ENCODE data around the gene C9.
"Not testable (repeated sequence)": the region's sequence is repeated elsewhere in the genome, so short reads cannot be mapped to it uniquely, and the experiment has no call there.

C9 gene

DNA sequence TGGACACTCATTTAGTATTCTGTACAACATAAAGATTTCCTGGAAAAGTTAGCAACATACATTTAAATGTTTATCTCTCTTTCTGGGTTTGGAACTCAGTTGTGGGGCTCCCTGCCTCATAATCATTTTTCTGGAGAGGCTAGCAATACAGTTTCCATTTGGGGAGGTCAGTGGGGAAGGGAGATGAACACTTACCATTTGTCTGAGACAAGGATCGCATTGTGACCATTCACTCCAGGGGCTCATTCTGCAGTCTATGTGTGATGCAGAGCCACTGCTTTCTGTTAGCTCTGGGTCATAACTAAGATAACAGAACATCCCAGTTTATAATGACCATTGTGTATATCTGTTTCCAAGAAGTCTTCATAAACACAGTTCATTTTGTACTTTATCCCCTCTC lies 22.4 kb downstream of the C9 start:
- H3K4me1 ChIP-seq, result no peaks in the 10 kb centered on the region
- no peaks in the 10 kb centered on the region for H3K27me3 ChIP-seq
- TF ChIP-seq, protein P1, sequence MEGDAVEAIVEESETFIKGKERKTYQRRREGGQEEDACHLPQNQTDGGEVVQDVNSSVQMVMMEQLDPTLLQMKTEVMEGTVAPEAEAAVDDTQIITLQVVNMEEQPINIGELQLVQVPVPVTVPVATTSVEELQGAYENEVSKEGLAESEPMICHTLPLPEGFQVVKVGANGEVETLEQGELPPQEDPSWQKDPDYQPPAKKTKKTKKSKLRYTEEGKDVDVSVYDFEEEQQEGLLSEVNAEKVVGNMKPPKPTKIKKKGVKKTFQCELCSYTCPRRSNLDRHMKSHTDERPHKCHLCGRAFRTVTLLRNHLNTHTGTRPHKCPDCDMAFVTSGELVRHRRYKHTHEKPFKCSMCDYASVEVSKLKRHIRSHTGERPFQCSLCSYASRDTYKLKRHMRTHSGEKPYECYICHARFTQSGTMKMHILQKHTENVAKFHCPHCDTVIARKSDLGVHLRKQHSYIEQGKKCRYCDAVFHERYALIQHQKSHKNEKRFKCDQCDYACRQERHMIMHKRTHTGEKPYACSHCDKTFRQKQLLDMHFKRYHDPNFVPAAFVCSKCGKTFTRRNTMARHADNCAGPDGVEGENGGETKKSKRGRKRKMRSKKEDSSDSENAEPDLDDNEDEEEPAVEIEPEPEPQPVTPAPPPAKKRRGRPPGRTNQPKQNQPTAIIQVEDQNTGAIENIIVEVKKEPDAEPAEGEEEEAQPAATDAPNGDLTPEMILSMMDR (IDR thresholded peaks at IDR 0.05), result no peak
- H3K4me3 ChIP-seq, result no peak overlapping the region
- DNase-seq, result no peak
- intact Hi-C loops (cut with DNase I; ENCODE audit: low total_unique reads), result no loop called here
- no peaks in the 10 kb centered on the region for H3K36me3 ChIP-seq
- H3K9me3 ChIP-seq, result no peaks in the 10 kb centered on the region
- H3K27ac ChIP-seq, result no peak overlapping the region

DNA sequence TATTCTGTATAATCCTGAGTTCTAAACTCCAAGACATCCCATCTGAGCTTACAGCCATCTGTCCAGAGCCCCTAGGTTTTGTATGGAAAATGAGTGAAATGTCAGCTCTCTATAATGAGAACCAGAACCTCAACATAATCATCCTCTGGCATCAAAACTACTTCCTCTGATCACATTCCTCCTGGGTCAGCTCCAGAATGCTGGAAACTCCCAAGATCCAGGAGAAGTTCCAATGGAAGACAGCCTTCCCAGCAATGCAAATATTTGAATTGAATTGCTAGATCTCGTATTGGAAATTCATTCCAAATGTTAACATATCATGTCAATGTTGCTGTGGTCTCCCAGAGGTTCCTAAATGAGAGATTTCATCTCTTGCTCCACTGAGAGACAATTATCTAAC lies 23.8 kb downstream of the C9 start:
- intact Hi-C loops (cut with DNase I; ENCODE audit: low total_unique reads), result no loop called here
- H3K27me3 ChIP-seq, result no peaks in the 10 kb centered on the region
- no peak for DNase-seq
- H3K4me1 ChIP-seq, result no peaks in the 10 kb centered on the region
- no peak overlapping the region for H3K4me3 ChIP-seq
- no peaks in the 10 kb centered on the region for H3K36me3 ChIP-seq
- TF ChIP-seq, protein P1 (IDR thresholded peaks at IDR 0.05), result no peak
- no peaks in the 10 kb centered on the region for H3K9me3 ChIP-seq
- no peak overlapping the region for H3K27ac ChIP-seq

DNA sequence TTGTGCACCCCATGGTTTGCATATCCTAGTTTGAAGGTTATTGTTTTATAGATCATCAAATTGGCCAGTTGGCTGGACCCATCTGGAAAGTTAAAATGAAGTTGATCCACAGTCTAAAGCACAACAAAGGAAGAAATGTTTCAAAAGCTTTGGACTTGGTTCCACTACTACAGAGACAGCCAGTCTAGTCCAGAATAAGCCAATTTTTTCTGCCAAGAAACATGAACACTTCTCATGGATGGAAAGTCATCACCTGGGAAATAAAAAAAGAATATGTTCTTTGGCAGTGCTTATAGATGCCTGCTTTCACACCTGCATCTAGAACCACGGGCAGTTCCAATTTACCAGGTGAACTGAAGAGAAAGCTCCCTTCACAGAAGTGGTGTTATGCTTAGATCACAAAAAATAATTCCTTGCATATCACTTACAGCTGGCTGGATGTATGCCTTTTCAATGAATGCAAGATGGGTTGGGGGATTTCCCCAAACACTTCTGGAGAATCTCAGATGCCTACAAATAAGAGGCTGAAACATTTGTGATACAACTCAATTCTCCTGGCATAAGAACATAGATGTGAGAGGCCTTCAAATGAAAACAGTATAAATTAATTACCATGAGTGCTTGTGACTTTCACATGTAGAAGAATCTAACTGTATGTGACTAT lies 26.9 kb downstream of the C9 start:
- Histone ChIP-seq H3K9me3 (no peaks in the 10 kb centered on the region), H3K27ac (no peak overlapping the region), H3K36me3 (no peaks in the 10 kb centered on the region), H3K4me1 (peaks cover 0 to 5% (median under 1%) of the 10 kb centered on the region in 4 donors), H3K27me3 (no peaks in the 10 kb centered on the region), H3K4me3 (no peak overlapping the region)
- TF ChIP-seq, protein P1 (IDR thresholded peaks at IDR 0.05), result no peak
- DNase-seq, result no peak
- intact Hi-C loops (cut with DNase I; ENCODE audit: low total_unique reads), result no loop called here

DNA sequence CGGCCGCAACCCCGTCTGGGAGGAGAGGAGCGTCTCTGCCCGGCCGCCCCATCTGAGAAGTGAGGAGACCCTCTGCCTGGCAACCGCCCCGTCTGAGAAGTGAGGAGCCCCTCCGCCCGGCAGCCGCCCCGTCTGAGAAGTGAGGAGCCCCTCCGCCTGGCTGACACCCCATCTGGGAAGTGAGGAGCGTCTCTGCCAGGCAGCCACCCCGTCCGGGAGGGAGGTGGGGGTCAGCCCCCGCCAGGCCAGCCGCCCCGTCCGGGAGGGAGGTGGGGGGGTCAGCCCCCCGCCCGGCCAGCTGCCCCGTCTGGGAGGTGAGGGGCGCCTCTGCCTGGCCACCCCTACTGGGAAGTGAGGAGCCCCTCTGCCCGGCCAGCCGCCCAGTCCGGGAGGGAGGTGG lies 30.0 kb downstream of the C9 start:
- H3K4me1 ChIP-seq, result peaks cover 0 to 13% (median 8%) of the 10 kb centered on the region in 4 donors
- H3K27ac ChIP-seq; H3K9me3 ChIP-seq; H3K27me3 ChIP-seq; H3K36me3 ChIP-seq; H3K4me3 ChIP-seq; intact Hi-C loops (cut with DNase I; ENCODE audit: low total_unique reads); DNase-seq: not testable (repeated sequence)

DNA sequence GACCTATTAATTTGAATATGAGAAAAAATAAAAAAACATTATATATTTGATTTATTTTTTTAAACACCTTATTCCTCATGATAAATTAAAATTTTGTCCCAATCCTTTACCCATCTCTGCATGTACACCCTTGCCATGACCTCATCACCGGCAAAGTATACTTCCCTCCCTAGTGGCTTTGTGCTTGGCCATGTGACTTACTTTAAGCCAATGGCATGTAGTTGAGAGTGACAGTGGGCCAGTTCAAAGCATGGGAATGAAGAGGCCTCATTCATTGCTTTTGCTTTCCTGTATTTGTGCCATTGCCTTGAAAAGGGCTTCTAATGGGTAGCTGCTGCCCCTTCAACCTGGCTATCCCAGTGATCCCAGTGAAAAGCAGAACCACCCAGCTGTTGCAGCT lies 31.2 kb downstream of the C9 start:
- H3K4me3 ChIP-seq, result no peak overlapping the region
- H3K9me3 ChIP-seq, result no peaks in the 10 kb centered on the region
- H3K36me3 ChIP-seq, result no peaks in the 10 kb centered on the region
- peaks cover 0 to 13% (median 8%) of the 10 kb centered on the region in 4 donors for H3K4me1 ChIP-seq
- TF ChIP-seq, protein P1 (IDR thresholded peaks at IDR 0.05), result no peak
- DNase-seq, result no peak
- H3K27me3 ChIP-seq, result no peaks in the 10 kb centered on the region
- H3K27ac ChIP-seq, result no peak overlapping the region
- intact Hi-C loops (cut with DNase I; ENCODE audit: low total_unique reads), result no loop called here

DNA sequence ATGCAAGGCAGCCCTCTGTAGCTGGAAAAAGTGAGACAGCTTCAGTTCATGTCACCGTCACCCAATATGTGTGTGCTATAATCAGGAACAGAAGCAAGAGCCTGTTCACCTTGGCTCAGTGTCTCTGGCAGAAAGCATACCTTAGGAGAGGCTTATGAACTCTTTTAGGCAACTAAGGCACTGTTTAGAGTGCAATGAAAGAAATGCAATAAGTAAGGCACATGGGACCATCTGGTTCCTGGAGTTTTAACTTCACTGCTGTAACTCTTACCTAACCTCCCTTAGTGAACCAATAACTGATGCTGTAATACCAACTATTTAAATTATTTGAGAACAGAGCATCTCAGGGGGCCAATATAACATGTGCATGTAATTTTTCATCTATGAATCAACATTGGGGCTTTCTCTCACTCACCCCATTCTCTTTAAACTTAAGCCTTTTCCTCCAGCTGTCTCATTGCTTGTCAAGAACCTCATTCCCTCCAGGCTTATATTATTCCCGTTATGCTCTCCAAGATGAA lies 32.4 kb downstream of the C9 start:
- intact Hi-C loops (cut with DNase I; ENCODE audit: low total_unique reads), result no loop called here

More for the DNA sequence above, 32.4 kb downstream of the C9 start:
- Histone ChIP-seq H3K4me3 (no peak overlapping the region), H3K27me3 (no peaks in the 10 kb centered on the region), H3K36me3 (no peaks in the 10 kb centered on the region), H3K27ac (no peak overlapping the region), H3K9me3 (no peaks in the 10 kb centered on the region), H3K4me1 (peaks cover 0 to 13% (median 8%) of the 10 kb centered on the region in 4 donors)
- TF ChIP-seq, protein P1 (IDR thresholded peaks at IDR 0.05), result no peak
- DNase-seq, result no peak

Data from tibial artery (tissue), 4 donors.